ENCODE results near the gene FNDC5. TPM values are rescaled to one million over a fixed set of nuclear protein-coding genes. Genes with fewer than 3 reads are reported as not detected.

Gene FNDC5
- total and polyA plus RNA-seq, 10 of the 15 experiments (the other 5 are each of a cell fraction or from before 2014, with no cell fraction given), result 0.01 to 0.29 (median 0.19) TPM; not detected in 4

GRCh38 chr1:32898958-32899357 is 28.2 kb upstream of the FNDC5 start:
- ChIA-PET SMC1A (ENCODE audit: uncharacterized antibody, unreplicated experiment) (interaction anchor here (0.6 kb wide), 1 partner anchor 9 kb away, joined by 3 read pairs; no protein-coding TSS in a partner anchor), RAD21 (ENCODE audit: unreplicated experiment) (no interaction called here), POLR2A (interaction anchor here (0.8 kb wide), 1 partner anchor 20 kb away, joined by 3 read pairs; no protein-coding TSS in a partner anchor), CTCF (interaction anchor here (1.1 to 1.6 kb wide), 4 partner anchors 8 to 197 kb away, joined by 3 to 7 read pairs (median 5); no protein-coding TSS in a partner anchor)
- no peak for FAIRE-seq
- DNase-seq (ENCODE audit: low read depth, low spot score), result no peak
- intact Hi-C loops (cut with micrococcal nuclease; ENCODE audit: unreplicated experiment), result no loop called here
- Histone ChIP-seq H3K9ac (ENCODE audit: control insufficient read depth, insufficient read depth, low read length) (no peak overlapping the region), H3K4me2 (ENCODE audit: control insufficient read depth, insufficient read depth) (no peak overlapping the region), H2AFZ (ENCODE audit: control insufficient read depth, low read depth, low read length) (no peak overlapping the region), H4K20me1 (ENCODE audit: control insufficient read depth, insufficient read depth) (no peaks in the 10 kb centered on the region), H3K27me3 (replicated peaks in 1 of 2; ENCODE audit: control insufficient read depth in 2 of 2, insufficient read depth in 2 of 2, low read length in 1 of 2) (peaks cover 5 to 10% of the 10 kb centered on the region in 2 experiments), H3K36me3 (ENCODE audit: control insufficient read depth in 2 of 2, insufficient read depth in 2 of 2, low read length in 1 of 2) (no peaks in the 10 kb centered on the region), H3K4me1 (ENCODE audit: control insufficient read depth, insufficient read depth, low read length) (no peaks in the 10 kb centered on the region), H3K4me3 (no peak overlapping the region), H3K79me2 (ENCODE audit: control insufficient read depth, insufficient read depth, low read length) (no peaks in the 10 kb centered on the region), H3K27ac (ENCODE audit: control insufficient read depth, insufficient read depth) (no peak overlapping the region), H3K9me3 (replicated peaks; ENCODE audit: control insufficient read depth, insufficient read depth, low read length) (no peaks in the 10 kb centered on the region)
- WGBS (ENCODE audit: insufficient coverage, insufficient replicate concordance, low lambda C conversion rate, missing lambda C conversion rate), result 84% methylated on average over 2 of the region's 3 CpGs
- ATAC-seq, result no peak
- TF ChIP-seq SMARCA5 (IDR thresholded peaks at IDR 0.05), result no peak
- TF ChIP-seq REST (IDR thresholded peaks at IDR 0.05; ENCODE audit: low read depth, low read length), result no peak
- TF ChIP-seq CHD1 (IDR thresholded peaks at IDR 0.05; ENCODE audit: low read depth, low read length), result no peak
- TF ChIP-seq SP1 (IDR thresholded peaks at IDR 0.05; ENCODE audit: low read depth, low read length), result no peak
- no peak for TF ChIP-seq TCF3 (IDR thresholded peaks at IDR 0.05; ENCODE audit: borderline replicate concordance, insufficient read depth, low read depth, low read length)
- no peak for TF ChIP-seq IRF5 (IDR thresholded peaks at IDR 0.05; ENCODE audit: borderline replicate concordance)
- TF ChIP-seq ETV6 (conservative IDR thresholded peaks at IDR 0.05 in 1 of 2, IDR thresholded peaks at IDR 0.05 in 1 of 2; ENCODE audit: borderline replicate concordance in 1 of 2, low read depth in 1 of 2), result no peak
- TF ChIP-seq NFIC (IDR thresholded peaks at IDR 0.05; ENCODE audit: low read depth, low read length), result no peak
- no peak for TF ChIP-seq SMAD1 (IDR thresholded peaks at IDR 0.05; ENCODE audit: low read depth, partially characterized antibody)
- no peak for TF ChIP-seq IRF4 (IDR thresholded peaks at IDR 0.05; ENCODE audit: low read depth, low read length)
- TF ChIP-seq KAT2A (conservative IDR thresholded peaks at IDR 0.05; ENCODE audit: control insufficient read depth, low read depth, low read length), result no peak
- no peak for TF ChIP-seq SREBF1 (IDR thresholded peaks at IDR 0.05; ENCODE audit: low read length)
- TF ChIP-seq USF2 (IDR thresholded peaks at IDR 0.05; ENCODE audit: borderline replicate concordance, low read depth, low read length), result no peak
- TF ChIP-seq BCL11A (IDR thresholded peaks at IDR 0.05; ENCODE audit: low read depth, low read length), result no peak
- no peak for TF ChIP-seq SMC3 (IDR thresholded peaks at IDR 0.05; ENCODE audit: borderline replicate concordance, low read length)
- TF ChIP-seq KDM1A (IDR thresholded peaks at IDR 0.05; ENCODE audit: borderline replicate concordance), result no peak
- TF ChIP-seq RELA (IDR thresholded peaks at IDR 0.05; ENCODE audit: borderline replicate concordance, partially characterized antibody), result no peak
- no peak for TF ChIP-seq HDGF (IDR thresholded peaks at IDR 0.05)
- in situ Hi-C loops (cut with MboI), result no loop called here
- BruUV-seq (replicated peaks), result no TSS peak

Data from GM12878 (cell line).